Hair follicular keratinocyte (primary cell): ENCODE measurements around the gene GPX8. TPM values are rescaled to one million over a fixed set of nuclear protein-coding genes. Genes with fewer than 3 reads are reported as not detected.

Experiments used
- total RNA-seq: library from RNA; depleted of rRNA; stranded (reverse); fragments of >200 nt; gene quantifications from 2 replicates; pipeline ENCODE4 v1.2.3, GENCODE V29; 2015

The GPX8 gene
- total RNA-seq: 28.5 and 40.4 TPM in 2 replicates

GRCh38 chr5:55159763-55160492, at the start of gene GPX8:
GPX8 (plus strand) TSS chr5:55160171; CDS start chr5:55160193, 22 bp downstream.

GRCh38 chr5:55172937-55173686, 13.1 kb downstream of the GPX8 start, which contains the start of gene CDC20B:
CDC20B (minus strand) TSS chr5:55173177; CDS start chr5:55173000, 177 bp downstream.

Other genes with a start within 250 kb of the GPX8 start
- gene ESM1, start 174.6 kb upstream of the GPX8 start, total RNA-seq: not detected in 2 replicates
- not detected in 2 replicates for gene GZMK, start 135.9 kb upstream of the GPX8 start, total RNA-seq
- not detected in 2 replicates for gene GZMA, start 57.5 kb upstream of the GPX8 start, total RNA-seq
- gene CDC20B, start 13.0 kb downstream of the GPX8 start, total RNA-seq: not detected in 2 replicates
- gene MCIDAS, start 67.1 kb downstream of the GPX8 start, total RNA-seq: 0.27 TPM in 1 of 2 replicates, not detected in the other
- 8.5 and 8.8 TPM in 2 replicates for gene CCNO, start 73.4 kb downstream of the GPX8 start, total RNA-seq
- 19.2 and 25.3 TPM in 2 replicates for gene DHX29, start 147.5 kb downstream of the GPX8 start, total RNA-seq
- gene MTREX, start 147.8 kb downstream of the GPX8 start, total RNA-seq: 82.2 and 84.2 TPM in 2 replicates